ENCODE measurements around the gene BMAL1. TPM values are rescaled to one million over a fixed set of nuclear protein-coding genes. Genes with fewer than 3 reads are reported as not detected.
A peak's percentile ranks its signal among the peaks of the same experiment; 100 is the strongest.

The BMAL1 gene
- polyA plus RNA-seq, 1 experiment = 12.5 TPM

DNA sequence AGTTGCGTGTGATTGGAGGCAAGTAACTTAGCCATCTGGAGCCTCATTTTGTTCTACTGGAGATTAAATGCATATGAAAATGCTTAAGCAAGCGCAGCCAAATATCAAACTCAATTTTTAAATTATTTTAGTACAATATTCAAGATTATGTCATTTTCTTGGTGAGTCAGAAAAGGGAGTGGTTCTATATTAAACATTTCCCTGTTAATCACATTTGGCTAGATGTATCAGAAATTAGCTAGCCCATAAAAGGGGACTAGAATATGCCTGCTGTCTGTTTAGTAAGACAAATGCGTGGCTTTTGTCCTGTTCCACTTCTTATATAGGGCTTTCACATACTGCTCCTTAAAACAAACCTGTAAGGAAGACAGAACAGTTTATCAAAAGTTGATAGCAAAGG lies 35.0 kb upstream of the BMAL1 start:
- POLR2A ChIA-PET = no interaction called here
- Histone ChIP-seq H3K27me3 (ENCODE audit: control insufficient read depth, insufficient read depth, low read length) (no peaks in the 10 kb centered on the region), H3K4me3 (ENCODE audit: low read depth, low read length) (no peak overlapping the region), H3K9me3 (ENCODE audit: control insufficient read depth, insufficient read depth, low read length) (no peaks in the 10 kb centered on the region), H3K27ac (ENCODE audit: low read depth, low read length) (no peak overlapping the region)
- CTCF ChIA-PET = no interaction called here
- TF ChIP-seq, protein P1, sequence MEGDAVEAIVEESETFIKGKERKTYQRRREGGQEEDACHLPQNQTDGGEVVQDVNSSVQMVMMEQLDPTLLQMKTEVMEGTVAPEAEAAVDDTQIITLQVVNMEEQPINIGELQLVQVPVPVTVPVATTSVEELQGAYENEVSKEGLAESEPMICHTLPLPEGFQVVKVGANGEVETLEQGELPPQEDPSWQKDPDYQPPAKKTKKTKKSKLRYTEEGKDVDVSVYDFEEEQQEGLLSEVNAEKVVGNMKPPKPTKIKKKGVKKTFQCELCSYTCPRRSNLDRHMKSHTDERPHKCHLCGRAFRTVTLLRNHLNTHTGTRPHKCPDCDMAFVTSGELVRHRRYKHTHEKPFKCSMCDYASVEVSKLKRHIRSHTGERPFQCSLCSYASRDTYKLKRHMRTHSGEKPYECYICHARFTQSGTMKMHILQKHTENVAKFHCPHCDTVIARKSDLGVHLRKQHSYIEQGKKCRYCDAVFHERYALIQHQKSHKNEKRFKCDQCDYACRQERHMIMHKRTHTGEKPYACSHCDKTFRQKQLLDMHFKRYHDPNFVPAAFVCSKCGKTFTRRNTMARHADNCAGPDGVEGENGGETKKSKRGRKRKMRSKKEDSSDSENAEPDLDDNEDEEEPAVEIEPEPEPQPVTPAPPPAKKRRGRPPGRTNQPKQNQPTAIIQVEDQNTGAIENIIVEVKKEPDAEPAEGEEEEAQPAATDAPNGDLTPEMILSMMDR (IDR thresholded peaks at IDR 0.05; ENCODE audit: low read depth, low read length) = no peak
- DNase-seq (ENCODE audit: low read depth, low spot score) = no peak

DNA sequence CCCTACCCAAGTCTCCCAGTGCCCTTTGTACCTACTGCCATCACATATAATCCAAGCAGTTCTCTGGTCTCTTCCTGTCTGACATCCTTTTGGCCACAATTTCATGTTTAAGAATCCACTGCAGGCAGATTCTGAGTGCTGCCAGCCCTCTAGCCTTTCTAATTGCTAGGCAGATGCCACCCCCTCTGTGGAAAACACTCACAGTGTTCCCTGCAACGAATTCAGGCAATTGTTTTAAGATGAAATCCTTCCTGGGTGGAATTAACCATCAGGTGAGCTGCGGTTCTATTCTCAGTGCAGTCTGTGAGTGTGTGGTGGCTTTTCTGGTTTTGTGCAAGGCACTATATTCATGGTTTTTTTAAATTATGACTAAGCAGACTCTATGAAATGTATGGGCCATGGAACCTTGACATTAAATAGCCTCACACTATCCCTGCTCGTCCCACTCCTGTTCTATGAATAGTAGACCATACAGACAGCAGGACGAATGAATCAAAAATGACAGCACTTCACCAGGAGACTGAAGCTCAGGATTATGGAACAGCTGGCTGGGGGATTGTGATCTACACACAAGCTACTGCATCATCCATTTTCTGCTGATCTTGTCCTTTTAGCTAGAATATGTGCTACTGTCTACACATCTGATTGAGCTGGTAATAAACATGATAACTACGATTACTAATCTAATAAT lies 29.8 kb upstream of the BMAL1 start:
- Histone ChIP-seq H3K27me3 (ENCODE audit: control insufficient read depth, insufficient read depth, low read length) (no peaks in the 10 kb centered on the region), H3K4me3 (ENCODE audit: low read depth, low read length) (no peak overlapping the region), H3K9me3 (ENCODE audit: control insufficient read depth, insufficient read depth, low read length) (no peaks in the 10 kb centered on the region), H3K27ac (ENCODE audit: low read depth, low read length) (no peak overlapping the region)
- ChIA-PET CTCF (interaction anchor here (1.2 to 1.3 kb wide), 3 partner anchors 9 to 138 kb away, joined by 4 to 15 read pairs (median 4); no protein-coding TSS in a partner anchor), POLR2A (no interaction called here)
- TF ChIP-seq, protein P1 (IDR thresholded peaks at IDR 0.05; ENCODE audit: low read depth, low read length) = no peak
- no peak for DNase-seq (ENCODE audit: low read depth, low spot score)

- Histone ChIP-seq H3K9me3 (ENCODE audit: control insufficient read depth, insufficient read depth, low read length) (no peaks in the 10 kb centered on the region), H3K27ac (ENCODE audit: low read depth, low read length) (no peak overlapping the region), H3K4me3 (ENCODE audit: low read depth, low read length) (no peak overlapping the region), H3K27me3 (ENCODE audit: control insufficient read depth, insufficient read depth, low read length) (no peaks in the 10 kb centered on the region)
- no peak for DNase-seq (ENCODE audit: low read depth, low spot score)
- TF ChIP-seq, protein P1 (IDR thresholded peaks at IDR 0.05; ENCODE audit: low read depth, low read length) = no peak
- ChIA-PET CTCF (interaction anchor here (1.0 to 1.3 kb wide), 3 partner anchors 9 to 136 kb away, joined by 3 to 4 read pairs (median 3); no protein-coding TSS in a partner anchor), POLR2A (no interaction called here)
These were observed 28.4 kb upstream of the BMAL1 start for GRCh38 chr11:13249177-13249576.

GRCh38 chr11:13249992-13250391 lies 27.6 kb upstream of the BMAL1 start:
- TF ChIP-seq, protein P1 (IDR thresholded peaks at IDR 0.05; ENCODE audit: low read depth, low read length) = peak; percentile 28; the same call in 1 of the 2 replicates
- ChIA-PET POLR2A (no interaction called here), CTCF (interaction anchor here (1.0 to 1.3 kb wide), 3 partner anchors 10 to 135 kb away, joined by 3 to 4 read pairs (median 3); no protein-coding TSS in a partner anchor)
- H3K4me3 ChIP-seq (ENCODE audit: low read depth, low read length) = no peak overlapping the region
- no peak for DNase-seq (ENCODE audit: low read depth, low spot score)
- H3K27ac ChIP-seq (ENCODE audit: low read depth, low read length) = no peak overlapping the region
- H3K9me3 ChIP-seq (ENCODE audit: control insufficient read depth, insufficient read depth, low read length) = no peaks in the 10 kb centered on the region
- H3K27me3 ChIP-seq (ENCODE audit: control insufficient read depth, insufficient read depth, low read length) = no peaks in the 10 kb centered on the region

DNA sequence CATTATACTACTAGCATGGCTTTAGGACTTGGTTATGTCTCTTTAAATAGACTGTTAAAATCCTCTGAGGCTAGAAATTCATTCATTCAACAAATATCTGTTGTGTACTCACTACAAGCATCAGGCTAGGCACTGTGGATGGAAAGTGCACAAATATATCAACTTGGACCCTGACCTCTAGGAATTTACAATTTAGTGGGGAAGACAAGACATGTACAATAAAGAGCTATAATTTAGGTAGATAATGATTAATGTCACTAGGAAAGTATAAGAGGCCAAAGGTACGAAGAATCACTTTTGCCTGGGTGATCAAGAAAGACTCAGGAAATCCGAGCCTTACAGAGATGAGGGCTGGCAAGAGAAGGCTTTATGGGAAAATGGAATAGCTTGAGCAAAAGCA lies 25.6 kb upstream of the BMAL1 start:
- CTCF ChIA-PET = interaction anchor here (1.1 to 1.4 kb wide), 2 partner anchors 14 to 84 kb away, joined by 3 to 6 read pairs; no protein-coding TSS in a partner anchor
- TF ChIP-seq, protein P1 (IDR thresholded peaks at IDR 0.05; ENCODE audit: low read depth, low read length) = no peak
- POLR2A ChIA-PET = no interaction called here
- Histone ChIP-seq H3K27me3 (ENCODE audit: control insufficient read depth, insufficient read depth, low read length) (no peaks in the 10 kb centered on the region), H3K9me3 (ENCODE audit: control insufficient read depth, insufficient read depth, low read length) (no peaks in the 10 kb centered on the region), H3K27ac (ENCODE audit: low read depth, low read length) (no peak overlapping the region), H3K4me3 (ENCODE audit: low read depth, low read length) (no peak overlapping the region)
- DNase-seq (ENCODE audit: low read depth, low spot score) = no peak
